Panc1 (cell line): ENCODE results near the gene CSTPP1. TPM values are rescaled to one million over a fixed set of nuclear protein-coding genes. Genes with fewer than 3 reads are reported as not detected.
"Not testable (repeated sequence)": the region's sequence is repeated elsewhere in the genome, so short reads cannot be mapped to it uniquely, and the experiment has no call there.

Source experiments
- ATAC-seq: fragments of 200-7000 bp; cut with Tn5 transposase; 2 replicates; pipeline ENCODE4 v1.9.1; 2020; ENCODE audit warnings: mild to moderate bottlenecking, moderate library complexity
- BruUV-seq: library from RNA; stranded (reverse); fragments of 400-500 nt; replicated peaks from 2 replicates; lab custom pipeline; 2021; lab: Mats Ljungman, UMichigan
- CTCF ChIA-PET: fragments of 300-600 bp; sonication (Branson Sonifier 250); formaldehyde crosslinking; loops from one replicate; lab custom pipeline; 2022; ENCODE audit warnings: antibody characterized with exemption; lab: Charles Lee
- POLR2A ChIA-PET: fragments of 300-600 bp; sonication (Branson Sonifier 250); formaldehyde crosslinking; loops from one replicate; lab custom pipeline; 2022; ENCODE audit warnings: antibody characterized with exemption; lab: Charles Lee
- DNase-seq: peaks from one replicate; pipeline ENCODE4 v3.0.0-alpha.2; 2010; ENCODE audit warnings: low read depth, low spot score
- H3K27ac ChIP-seq: 2 replicates; pipeline ENCODE4 v1.5.1; 2011; ENCODE audit warnings: mild to moderate bottlenecking, low read length, inconsistent platforms
- H3K27me3 ChIP-seq: fragments of 200-500 bp; sonication (Bioruptor generic); 2 replicates; pipeline ENCODE4 v1.6.0; 2014; ENCODE audit warnings: low read length, inconsistent platforms; ENCODE audit not compliant: control insufficient read depth, insufficient read depth
- H3K36me3 ChIP-seq: fragments of 200-500 bp; sonication (Bioruptor generic); 2 replicates; pipeline ENCODE4 v1.5.1; 2014; ENCODE audit warnings: inconsistent platforms, mild to moderate bottlenecking, low read length, moderate library complexity; ENCODE audit not compliant: control insufficient read depth, insufficient read depth
- H3K4me1 ChIP-seq: 2 replicates; pipeline ENCODE4 v1.5.1; 2011; ENCODE audit warnings: inconsistent platforms, mild to moderate bottlenecking, low read length, moderate library complexity; ENCODE audit not compliant: control insufficient read depth, insufficient read depth
- H3K4me3 ChIP-seq, 2 experiments: 2 replicates each; pipeline ENCODE4 v1.5.1; 2011 to 2012; ENCODE audit warnings: low read depth in 2 of 2, low read length in 2 of 2, mild to moderate bottlenecking in 2 of 2, inconsistent platforms in 1 of 2, moderate library complexity in 1 of 2
- H3K9me3 ChIP-seq: fragments of 200-500 bp; sonication (Bioruptor generic); 2 replicates; pipeline ENCODE4 v1.5.1; 2014; ENCODE audit warnings: low read depth, mild to moderate bottlenecking, inconsistent platforms, low read length, moderate library complexity; ENCODE audit not compliant: control insufficient read depth, insufficient read depth
- POLR2AphosphoS5 ChIP-seq: IDR thresholded peaks from 2 replicates; pipeline ENCODE4 v1.6.1; 2012; ENCODE audit warnings: mild to moderate bottlenecking, low read depth, low read length, moderate library complexity
- SIN3A ChIP-seq: IDR thresholded peaks from 2 replicates; pipeline ENCODE4 v1.6.1; 2012; ENCODE audit warnings: low read depth, mild to moderate bottlenecking, low read length, moderate library complexity, borderline replicate concordance; ENCODE audit not compliant: insufficient read depth
- TCF7L2 ChIP-seq: IDR thresholded peaks from 2 replicates; pipeline ENCODE4 v1.6.1; 2011; ENCODE audit warnings: mild to moderate bottlenecking, low read depth, low read length, inconsistent platforms
- in situ Hi-C: cut with HindIII; loops from 2 replicates; pipeline ENCODE4 v1.10.0; 2016; ENCODE audit warnings: low sequenced_read_pairs, low pct_unique_long_range_greater_than_20kb
- intact Hi-C: fragments of 100-400 bp; cut with micrococcal nuclease; formaldehyde crosslinking; loops from one replicate; pipeline ENCODE4 v1.10.0; 2022; ENCODE audit not compliant: unreplicated experiment
- total RNA-seq: library from RNA; stranded (reverse); gene quantifications from one replicate; pipeline ENCODE4 v1.2.1, GENCODE V29; 2021; ENCODE audit not compliant: unreplicated experiment
- TF ChIP-seq, protein P1 (sequence below), 2 experiments: IDR thresholded peaks; 2 replicates each; pipeline ENCODE4 v1.6.1; 2011 to 2012; ENCODE audit warnings: low read depth in 2 of 2, control low read depth in 1 of 2, low read length in 1 of 2, mild to moderate bottlenecking in 1 of 2, moderate library complexity in 1 of 2; ENCODE audit not compliant: insufficient read depth in 1 of 2
- TF ChIP-seq, protein P2 (sequence below): fragments of 450-650 bp; IDR thresholded peaks from 2 replicates; pipeline ENCODE4 v1.5.1; 2017; ENCODE audit warnings: mild to moderate bottlenecking

The CSTPP1 gene
- total RNA-seq, 1 experiment from 2014 or later, result 29.0 TPM

DNA sequence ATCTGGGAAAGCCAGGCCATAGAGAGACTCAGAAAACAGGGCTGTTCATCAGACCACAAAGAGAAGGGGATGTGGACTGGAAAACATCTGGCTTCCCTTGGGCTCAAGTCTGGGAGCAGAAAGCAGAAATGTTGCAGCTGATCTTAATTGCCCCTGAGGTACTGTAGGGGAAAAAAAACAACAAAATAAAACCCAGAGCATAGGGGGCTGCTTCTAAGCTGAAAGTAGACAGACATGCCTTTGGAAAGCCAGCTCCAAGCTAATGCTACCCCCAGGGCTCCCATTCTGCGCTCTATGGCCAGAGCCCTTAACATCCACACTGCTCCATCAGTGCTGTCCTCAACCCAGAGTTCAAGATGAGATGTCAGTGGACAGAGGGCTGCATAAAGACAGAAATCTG, 251.7 kb downstream of the CSTPP1 start:
- Histone ChIP-seq H3K27ac (peak overlapping the region; percentile 62), H3K4me3 (no peak overlapping the region), H3K9me3 (no peaks in the 10 kb centered on the region), H3K4me1 (peaks cover 30% of the 10 kb centered on the region), H3K27me3 (no peaks in the 10 kb centered on the region), H3K36me3 (no peaks in the 10 kb centered on the region)
- BruUV-seq, result no TSS peak
- intact Hi-C loops (no loop called here), in situ Hi-C loops (no loop called here)
- ChIA-PET POLR2A (interaction anchor here (1.0 kb wide), 1 partner anchor 26 kb away, joined by 3 read pairs; no protein-coding TSS in a partner anchor), CTCF (interaction anchor here (0.8 kb wide), 1 partner anchor 71 kb away, joined by 4 read pairs; no protein-coding TSS in a partner anchor)
- TF ChIP-seq, protein P1, sequence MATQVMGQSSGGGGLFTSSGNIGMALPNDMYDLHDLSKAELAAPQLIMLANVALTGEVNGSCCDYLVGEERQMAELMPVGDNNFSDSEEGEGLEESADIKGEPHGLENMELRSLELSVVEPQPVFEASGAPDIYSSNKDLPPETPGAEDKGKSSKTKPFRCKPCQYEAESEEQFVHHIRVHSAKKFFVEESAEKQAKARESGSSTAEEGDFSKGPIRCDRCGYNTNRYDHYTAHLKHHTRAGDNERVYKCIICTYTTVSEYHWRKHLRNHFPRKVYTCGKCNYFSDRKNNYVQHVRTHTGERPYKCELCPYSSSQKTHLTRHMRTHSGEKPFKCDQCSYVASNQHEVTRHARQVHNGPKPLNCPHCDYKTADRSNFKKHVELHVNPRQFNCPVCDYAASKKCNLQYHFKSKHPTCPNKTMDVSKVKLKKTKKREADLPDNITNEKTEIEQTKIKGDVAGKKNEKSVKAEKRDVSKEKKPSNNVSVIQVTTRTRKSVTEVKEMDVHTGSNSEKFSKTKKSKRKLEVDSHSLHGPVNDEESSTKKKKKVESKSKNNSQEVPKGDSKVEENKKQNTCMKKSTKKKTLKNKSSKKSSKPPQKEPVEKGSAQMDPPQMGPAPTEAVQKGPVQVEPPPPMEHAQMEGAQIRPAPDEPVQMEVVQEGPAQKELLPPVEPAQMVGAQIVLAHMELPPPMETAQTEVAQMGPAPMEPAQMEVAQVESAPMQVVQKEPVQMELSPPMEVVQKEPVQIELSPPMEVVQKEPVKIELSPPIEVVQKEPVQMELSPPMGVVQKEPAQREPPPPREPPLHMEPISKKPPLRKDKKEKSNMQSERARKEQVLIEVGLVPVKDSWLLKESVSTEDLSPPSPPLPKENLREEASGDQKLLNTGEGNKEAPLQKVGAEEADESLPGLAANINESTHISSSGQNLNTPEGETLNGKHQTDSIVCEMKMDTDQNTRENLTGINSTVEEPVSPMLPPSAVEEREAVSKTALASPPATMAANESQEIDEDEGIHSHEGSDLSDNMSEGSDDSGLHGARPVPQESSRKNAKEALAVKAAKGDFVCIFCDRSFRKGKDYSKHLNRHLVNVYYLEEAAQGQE (IDR thresholded peaks at IDR 0.05; ENCODE audit: insufficient read depth in 1 of 2, low read depth in 2 of 2, low read length in 1 of 2), result no peak
- TF ChIP-seq TCF7L2, result no peak
- no peak for TF ChIP-seq SIN3A
- TF ChIP-seq, protein P2, sequence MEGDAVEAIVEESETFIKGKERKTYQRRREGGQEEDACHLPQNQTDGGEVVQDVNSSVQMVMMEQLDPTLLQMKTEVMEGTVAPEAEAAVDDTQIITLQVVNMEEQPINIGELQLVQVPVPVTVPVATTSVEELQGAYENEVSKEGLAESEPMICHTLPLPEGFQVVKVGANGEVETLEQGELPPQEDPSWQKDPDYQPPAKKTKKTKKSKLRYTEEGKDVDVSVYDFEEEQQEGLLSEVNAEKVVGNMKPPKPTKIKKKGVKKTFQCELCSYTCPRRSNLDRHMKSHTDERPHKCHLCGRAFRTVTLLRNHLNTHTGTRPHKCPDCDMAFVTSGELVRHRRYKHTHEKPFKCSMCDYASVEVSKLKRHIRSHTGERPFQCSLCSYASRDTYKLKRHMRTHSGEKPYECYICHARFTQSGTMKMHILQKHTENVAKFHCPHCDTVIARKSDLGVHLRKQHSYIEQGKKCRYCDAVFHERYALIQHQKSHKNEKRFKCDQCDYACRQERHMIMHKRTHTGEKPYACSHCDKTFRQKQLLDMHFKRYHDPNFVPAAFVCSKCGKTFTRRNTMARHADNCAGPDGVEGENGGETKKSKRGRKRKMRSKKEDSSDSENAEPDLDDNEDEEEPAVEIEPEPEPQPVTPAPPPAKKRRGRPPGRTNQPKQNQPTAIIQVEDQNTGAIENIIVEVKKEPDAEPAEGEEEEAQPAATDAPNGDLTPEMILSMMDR, result no peak
- TF ChIP-seq POLR2AphosphoS5, result no peak
- no peak for DNase-seq
- no peak for ATAC-seq

DNA sequence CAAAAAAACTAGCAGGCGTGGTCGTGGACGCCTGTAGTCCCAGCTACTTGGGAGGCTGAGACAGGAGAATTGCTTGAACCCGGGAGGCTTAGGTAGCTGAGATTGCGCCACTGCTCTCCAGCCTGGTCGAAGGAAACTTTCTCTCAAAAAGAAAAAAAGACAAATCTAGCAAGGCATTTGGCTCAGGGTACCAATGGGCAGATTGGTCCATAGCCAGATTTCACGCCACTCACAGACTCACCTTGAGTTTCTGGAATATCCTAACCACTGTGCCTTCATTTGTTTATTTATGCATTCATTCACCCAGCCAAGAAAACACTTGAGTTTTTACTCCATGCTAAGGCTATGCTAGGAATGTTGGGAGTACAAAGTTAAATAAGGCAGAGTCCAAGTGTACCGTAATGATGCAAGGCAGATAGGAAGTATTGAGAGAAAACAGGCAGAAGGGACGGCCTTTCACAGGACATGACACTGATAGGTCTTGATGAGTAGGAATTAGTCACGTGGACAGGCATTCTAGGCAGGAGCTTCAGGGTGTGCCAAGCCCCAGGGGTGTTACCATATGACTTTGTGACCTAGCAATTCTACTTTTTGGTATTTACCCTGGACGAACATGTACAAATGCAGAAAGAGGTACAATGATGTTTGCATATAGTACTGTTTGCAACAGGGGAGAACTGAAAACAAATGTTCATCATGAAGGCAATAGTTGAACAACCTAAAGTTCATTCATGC, 252.7 kb downstream of the CSTPP1 start:
- CTCF ChIA-PET, result no interaction called here
- in situ Hi-C loops, result no loop called here
- Histone ChIP-seq H3K4me1 (peaks cover 33% of the 10 kb centered on the region), H3K27me3 (no peaks in the 10 kb centered on the region), H3K27ac (no peak overlapping the region), H3K4me3 (no peak overlapping the region), H3K9me3 (no peaks in the 10 kb centered on the region), H3K36me3 (no peaks in the 10 kb centered on the region)
- TF ChIP-seq, protein P2, result no peak
- no peak for TF ChIP-seq POLR2AphosphoS5
- no peak for TF ChIP-seq SIN3A
- TF ChIP-seq, protein P1 (IDR thresholded peaks at IDR 0.05; ENCODE audit: insufficient read depth in 1 of 2, low read depth in 2 of 2, low read length in 1 of 2), result no peak
- TF ChIP-seq TCF7L2, result no peak
- ATAC-seq (no peak), DNase-seq (peak; percentile 39)
- BruUV-seq, result no TSS peak
- POLR2A ChIA-PET, result no interaction called here
- intact Hi-C loops, result no loop called here

DNA sequence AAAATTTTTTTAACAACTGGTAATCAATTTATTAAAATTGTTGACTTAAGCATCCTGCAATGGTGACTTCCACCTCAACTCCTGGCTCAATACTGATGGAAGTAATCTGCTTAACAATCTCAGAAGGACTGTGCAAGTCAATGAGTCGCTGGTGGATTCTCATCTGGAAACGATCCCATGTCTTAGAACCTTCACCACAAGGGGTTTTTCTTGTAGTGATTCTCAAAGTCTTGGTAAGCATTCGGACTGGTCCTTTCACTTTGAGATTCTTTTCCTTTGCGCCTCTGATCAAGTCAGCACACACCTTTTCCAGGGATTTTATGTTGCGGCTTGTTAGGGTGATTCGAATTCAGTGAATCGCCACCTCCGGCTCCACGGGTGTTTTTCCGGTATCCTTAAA, 254.6 kb downstream of the CSTPP1 start:
- H3K4me3 ChIP-seq, CTCF ChIA-PET, H3K9me3 ChIP-seq, H3K36me3 ChIP-seq, intact Hi-C loops, DNase-seq, BruUV-seq, H3K27me3 ChIP-seq, ATAC-seq, in situ Hi-C loops: not testable (repeated sequence)
- peak overlapping the region; percentile 20; the same call in 1 of the 2 replicates for H3K27ac ChIP-seq
- peaks cover 26% of the 10 kb centered on the region for H3K4me1 ChIP-seq
- POLR2A ChIA-PET, result interaction anchor here (0.7 kb wide), 2 partner anchors 13 to 52 kb away, joined by 3 to 14 read pairs; no protein-coding TSS in a partner anchor
